ENCODE measurements around the gene PPP1R26. TPM values are rescaled to one million over a fixed set of nuclear protein-coding genes. Genes with fewer than 3 reads are reported as not detected.

Gene PPP1R26
- polyA plus RNA-seq, 3 donors: 0.56 to 4.7 (median 0.60) TPM

DNA sequence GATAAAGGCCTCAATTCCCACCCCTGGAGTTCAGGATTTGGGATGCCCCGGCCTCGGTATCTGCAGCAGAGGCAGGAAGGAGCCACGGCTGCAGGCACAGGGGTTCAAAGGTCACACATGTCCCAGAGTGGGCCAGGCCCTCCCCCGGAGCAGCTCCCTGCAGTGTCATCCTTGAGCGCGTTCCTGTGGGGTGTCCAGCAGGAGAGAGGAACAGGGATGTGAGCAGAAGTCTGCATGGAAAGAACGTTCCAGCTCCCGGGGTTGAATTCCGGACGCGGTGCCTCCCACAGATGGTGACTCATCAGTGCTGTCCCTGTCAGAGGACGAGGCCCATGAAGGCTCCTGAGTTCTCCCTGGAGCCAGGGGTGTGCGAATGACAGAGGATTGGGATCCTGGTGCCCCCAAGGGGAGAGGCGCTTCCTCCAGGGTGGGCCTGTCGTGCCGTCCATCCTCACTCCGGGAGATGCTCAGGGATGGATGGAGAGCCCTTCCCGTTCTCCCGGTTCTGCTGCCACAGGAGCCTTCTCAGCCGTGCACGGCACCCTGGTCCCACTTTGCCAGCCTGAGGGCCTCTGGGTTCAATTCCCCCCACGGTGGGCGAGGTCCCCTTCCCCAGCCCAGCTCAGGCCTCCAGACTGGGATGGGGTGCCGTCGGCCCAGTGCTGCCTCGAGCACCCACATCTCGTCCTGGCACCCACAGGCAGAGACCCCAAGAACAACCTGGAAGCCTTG lies 44.7 kb downstream of the PPP1R26 start:
- peaks cover 7% of the 10 kb centered on the region in 3 donors for H3K27me3 Mint-ChIP-seq (ENCODE audit: low read depth in 3 of 3)
- no peak overlapping the region for H3K4me3 ChIP-seq (replicated peaks in 1 of 3; ENCODE audit: low read depth in 2 of 3, low read length in 3 of 3)
- H3K36me3 Mint-ChIP-seq: no peaks in the 10 kb centered on the region
- no peak overlapping the region for H3K4me2 ChIP-seq (replicated peaks; ENCODE audit: extremely low read depth, low read length, poor library complexity, severe bottlenecking)
- H4K20me1 ChIP-seq (ENCODE audit: insufficient read depth, low read length): no peaks in the 10 kb centered on the region
- H3K9me3 Mint-ChIP-seq: peaks cover 0 to 2% (median 0%) of the 10 kb centered on the region in 7 donors
- DNase-seq: no peak
- no peak overlapping the region for H2AFZ ChIP-seq (ENCODE audit: insufficient read depth, low read depth, low read length, poor library complexity, severe bottlenecking)
- H3K27me3 ChIP-seq (ENCODE audit: control insufficient read depth in 2 of 2, insufficient read depth in 2 of 2, low read length in 2 of 2): no peaks in the 10 kb centered on the region
- WGBS (ENCODE audit: insufficient coverage): 88% methylated on average over 24 of the region's 27 CpGs
- no peak overlapping the region for H3K27ac ChIP-seq (ENCODE audit: low read depth in 1 of 2, low read length in 2 of 2)
- H3K27ac Mint-ChIP-seq: no peak overlapping the region
- no peaks in the 10 kb centered on the region for H3K4me1 ChIP-seq (ENCODE audit: control insufficient read depth in 1 of 2, insufficient read depth in 2 of 2, low read length in 2 of 2)
- intact Hi-C loops (cut with micrococcal nuclease): no loop called here
- no peaks in the 10 kb centered on the region for H3K36me3 ChIP-seq (replicated peaks in 1 of 2; ENCODE audit: control insufficient read depth in 1 of 2, insufficient read depth in 2 of 2, low read length in 2 of 2)
- no peak overlapping the region for H3K9ac ChIP-seq (ENCODE audit: insufficient read depth, low read length, poor library complexity, severe bottlenecking)
- no peak overlapping the region for H3K4me3 Mint-ChIP-seq
- H3K9me3 ChIP-seq (replicated peaks in 1 of 2; ENCODE audit: control insufficient read depth in 1 of 2, insufficient read depth in 1 of 2, low read length in 2 of 2): no peaks in the 10 kb centered on the region
- H3K79me2 ChIP-seq (ENCODE audit: insufficient read depth, low read length): no peaks in the 10 kb centered on the region
- H3K4me1 Mint-ChIP-seq: no peaks in the 10 kb centered on the region
- TF ChIP-seq, protein P1, sequence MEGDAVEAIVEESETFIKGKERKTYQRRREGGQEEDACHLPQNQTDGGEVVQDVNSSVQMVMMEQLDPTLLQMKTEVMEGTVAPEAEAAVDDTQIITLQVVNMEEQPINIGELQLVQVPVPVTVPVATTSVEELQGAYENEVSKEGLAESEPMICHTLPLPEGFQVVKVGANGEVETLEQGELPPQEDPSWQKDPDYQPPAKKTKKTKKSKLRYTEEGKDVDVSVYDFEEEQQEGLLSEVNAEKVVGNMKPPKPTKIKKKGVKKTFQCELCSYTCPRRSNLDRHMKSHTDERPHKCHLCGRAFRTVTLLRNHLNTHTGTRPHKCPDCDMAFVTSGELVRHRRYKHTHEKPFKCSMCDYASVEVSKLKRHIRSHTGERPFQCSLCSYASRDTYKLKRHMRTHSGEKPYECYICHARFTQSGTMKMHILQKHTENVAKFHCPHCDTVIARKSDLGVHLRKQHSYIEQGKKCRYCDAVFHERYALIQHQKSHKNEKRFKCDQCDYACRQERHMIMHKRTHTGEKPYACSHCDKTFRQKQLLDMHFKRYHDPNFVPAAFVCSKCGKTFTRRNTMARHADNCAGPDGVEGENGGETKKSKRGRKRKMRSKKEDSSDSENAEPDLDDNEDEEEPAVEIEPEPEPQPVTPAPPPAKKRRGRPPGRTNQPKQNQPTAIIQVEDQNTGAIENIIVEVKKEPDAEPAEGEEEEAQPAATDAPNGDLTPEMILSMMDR (IDR thresholded peaks at IDR 0.05): no peak

DNA sequence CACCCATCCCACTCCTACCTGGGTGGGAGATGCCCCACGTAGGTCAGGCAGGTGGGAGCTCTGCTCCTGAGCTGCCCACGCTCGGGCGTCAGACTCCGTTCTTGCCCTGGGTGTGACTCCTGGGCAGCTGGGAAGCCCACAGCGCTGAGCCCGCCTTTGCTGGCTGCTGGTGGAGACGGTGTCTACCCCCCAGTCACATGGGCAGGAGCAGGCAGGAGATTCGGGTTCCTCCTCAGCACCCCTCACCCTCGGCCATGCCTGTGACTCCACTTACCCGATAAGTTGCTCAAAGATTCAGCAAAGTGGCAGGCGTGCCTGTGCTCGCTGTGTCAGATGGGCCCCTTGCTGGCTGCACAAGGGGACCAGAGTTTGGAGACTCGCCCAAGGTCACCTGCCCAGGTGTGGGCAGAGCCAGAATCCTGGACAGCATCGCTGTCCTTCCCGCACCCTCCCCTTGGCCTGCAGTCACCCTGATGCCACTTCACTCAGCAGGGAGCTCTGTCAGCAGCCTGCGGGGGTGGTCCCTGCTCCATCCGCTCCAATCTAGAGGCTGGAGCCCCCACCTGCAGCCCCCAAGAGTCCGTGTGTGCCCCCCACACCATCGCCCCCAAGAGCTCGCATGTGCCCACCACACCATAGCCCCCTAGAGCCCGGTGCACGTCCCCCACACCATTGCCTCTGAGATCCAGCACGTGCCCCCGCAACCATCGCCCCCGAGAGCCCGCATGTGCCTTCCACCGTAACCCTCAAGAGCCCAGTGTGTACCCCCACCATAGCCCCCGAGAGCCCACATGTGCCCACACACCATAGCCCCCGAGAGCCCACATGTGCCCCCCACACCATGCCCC lies 45.9 kb downstream of the PPP1R26 start:
- 85% methylated on average over 18 of the region's 31 CpGs for WGBS (ENCODE audit: insufficient coverage)
- no peaks in the 10 kb centered on the region for H3K4me1 Mint-ChIP-seq
- no peak overlapping the region for H3K27ac ChIP-seq (ENCODE audit: low read depth in 1 of 2, low read length in 2 of 2)
- no peaks in the 10 kb centered on the region for H3K36me3 Mint-ChIP-seq
- H3K4me3 Mint-ChIP-seq: no peak overlapping the region
- DNase-seq: no peak
- H3K9ac ChIP-seq (ENCODE audit: insufficient read depth, low read length, poor library complexity, severe bottlenecking): no peak overlapping the region
- H3K4me1 ChIP-seq (ENCODE audit: control insufficient read depth in 1 of 2, insufficient read depth in 2 of 2, low read length in 2 of 2): no peaks in the 10 kb centered on the region
- no peak overlapping the region for H3K4me3 ChIP-seq (replicated peaks in 1 of 3; ENCODE audit: low read depth in 2 of 3, low read length in 3 of 3)
- H3K9me3 ChIP-seq (replicated peaks in 1 of 2; ENCODE audit: control insufficient read depth in 1 of 2, insufficient read depth in 1 of 2, low read length in 2 of 2): no peaks in the 10 kb centered on the region
- no peaks in the 10 kb centered on the region for H3K79me2 ChIP-seq (ENCODE audit: insufficient read depth, low read length)
- no peaks in the 10 kb centered on the region for H4K20me1 ChIP-seq (ENCODE audit: insufficient read depth, low read length)
- H3K27ac Mint-ChIP-seq: no peak overlapping the region
- H3K9me3 Mint-ChIP-seq: peaks cover 0 to 6% (median 2%) of the 10 kb centered on the region in 7 donors
- H3K27me3 ChIP-seq (ENCODE audit: control insufficient read depth in 2 of 2, insufficient read depth in 2 of 2, low read length in 2 of 2): no peaks in the 10 kb centered on the region
- TF ChIP-seq, protein P1 (IDR thresholded peaks at IDR 0.05): no peak
- H3K27me3 Mint-ChIP-seq (ENCODE audit: low read depth in 3 of 3): peaks cover 4 to 10% (median 5%) of the 10 kb centered on the region in 3 donors
- H2AFZ ChIP-seq (ENCODE audit: insufficient read depth, low read depth, low read length, poor library complexity, severe bottlenecking): no peak overlapping the region
- H3K36me3 ChIP-seq (replicated peaks in 1 of 2; ENCODE audit: control insufficient read depth in 1 of 2, insufficient read depth in 2 of 2, low read length in 2 of 2): no peaks in the 10 kb centered on the region
- no peak overlapping the region for H3K4me2 ChIP-seq (replicated peaks; ENCODE audit: extremely low read depth, low read length, poor library complexity, severe bottlenecking)
- intact Hi-C loops (cut with micrococcal nuclease): no loop called here

Data from CD14-positive monocyte (primary cell).